Stimulated activated CD8-positive, alpha-beta memory T cell treated with anti-CD3 and anti-CD28 coated beads, Interleukin-7, amount 100 ng/mL, for 48 hours (primary cell): Measurements from ENCODE around the gene PHKB.
"Not testable (repeated sequence)": the region's sequence is repeated elsewhere in the genome, so short reads cannot be mapped to it uniquely, and the experiment has no call there.

ENCODE experiments used
- DNase-seq, 2 donors: peaks; one replicate each; pipeline ENCODE4 v3.0.0-alpha.2; 2020; ENCODE audit warnings: low read depth in 1 of 2; ENCODE audit errors: extremely low read depth in 1 of 2

Gene PHKB

GRCh38 chr16:47554587-47554986 is 93.5 kb downstream of the PHKB start:
- not testable (repeated sequence) for DNase-seq

- DNase-seq = no peak
Measured at GRCh38 chr16:47561286-47561685, 100.2 kb downstream of the PHKB start.

- DNase-seq = no peak
Measured at GRCh38 chr16:47562366-47562765, 101.2 kb downstream of the PHKB start.

- DNase-seq = no peak
Measured at GRCh38 chr16:47565454-47565853, 104.3 kb downstream of the PHKB start.

GRCh38 chr16:47567321-47567720 is 106.2 kb downstream of the PHKB start:
- DNase-seq = no peak

GRCh38 chr16:47568351-47568750 is 107.2 kb downstream of the PHKB start:
- no peak for DNase-seq

- DNase-seq = no peak
Measured at GRCh38 chr16:47571049-47571448, 109.9 kb downstream of the PHKB start.

GRCh38 chr16:47571711-47572110 is 110.6 kb downstream of the PHKB start:
- DNase-seq = no peak

- DNase-seq = peak in 1 of 2 donors; percentile 45
Measured at GRCh38 chr16:47574091-47575054, 113.2 kb downstream of the PHKB start.

- no peak for DNase-seq
Measured at GRCh38 chr16:47577029-47577428, 115.9 kb downstream of the PHKB start.

- DNase-seq = no peak
Measured at GRCh38 chr16:47578033-47578432, 116.9 kb downstream of the PHKB start.

GRCh38 chr16:47578573-47578972 is 117.4 kb downstream of the PHKB start:
- no peak for DNase-seq

- DNase-seq = no peak
Measured at GRCh38 chr16:47581114-47581513, 120.0 kb downstream of the PHKB start.

- DNase-seq = no peak
Measured at GRCh38 chr16:47584464-47585225, 123.5 kb downstream of the PHKB start.

- DNase-seq = no peak
Measured at GRCh38 chr16:47586121-47586520, 125.0 kb downstream of the PHKB start.

- DNase-seq = no peak
Measured at GRCh38 chr16:47590472-47590871, 129.3 kb downstream of the PHKB start.

GRCh38 chr16:47592232-47592631 is 131.1 kb downstream of the PHKB start:
- no peak for DNase-seq

- no peak for DNase-seq
Measured at GRCh38 chr16:47599512-47599911, 138.4 kb downstream of the PHKB start.

- no peak for DNase-seq
Measured at GRCh38 chr16:47600376-47600775, 139.2 kb downstream of the PHKB start.

- no peak for DNase-seq
Measured at GRCh38 chr16:47604306-47604705, 143.2 kb downstream of the PHKB start.

- DNase-seq = no peak
Measured at GRCh38 chr16:47611042-47611441, 149.9 kb downstream of the PHKB start.
